Inflammatory macrophage treated with lipopolysaccharide for 1 hour (primary cell): ENCODE results near the gene SEPTIN5.

Experiments used
- DNase-seq, 2 donors: peaks; one replicate each; pipeline ENCODE4 v3.0.0-alpha.2; 2020 to 2022

SEPTIN5 gene

DNA sequence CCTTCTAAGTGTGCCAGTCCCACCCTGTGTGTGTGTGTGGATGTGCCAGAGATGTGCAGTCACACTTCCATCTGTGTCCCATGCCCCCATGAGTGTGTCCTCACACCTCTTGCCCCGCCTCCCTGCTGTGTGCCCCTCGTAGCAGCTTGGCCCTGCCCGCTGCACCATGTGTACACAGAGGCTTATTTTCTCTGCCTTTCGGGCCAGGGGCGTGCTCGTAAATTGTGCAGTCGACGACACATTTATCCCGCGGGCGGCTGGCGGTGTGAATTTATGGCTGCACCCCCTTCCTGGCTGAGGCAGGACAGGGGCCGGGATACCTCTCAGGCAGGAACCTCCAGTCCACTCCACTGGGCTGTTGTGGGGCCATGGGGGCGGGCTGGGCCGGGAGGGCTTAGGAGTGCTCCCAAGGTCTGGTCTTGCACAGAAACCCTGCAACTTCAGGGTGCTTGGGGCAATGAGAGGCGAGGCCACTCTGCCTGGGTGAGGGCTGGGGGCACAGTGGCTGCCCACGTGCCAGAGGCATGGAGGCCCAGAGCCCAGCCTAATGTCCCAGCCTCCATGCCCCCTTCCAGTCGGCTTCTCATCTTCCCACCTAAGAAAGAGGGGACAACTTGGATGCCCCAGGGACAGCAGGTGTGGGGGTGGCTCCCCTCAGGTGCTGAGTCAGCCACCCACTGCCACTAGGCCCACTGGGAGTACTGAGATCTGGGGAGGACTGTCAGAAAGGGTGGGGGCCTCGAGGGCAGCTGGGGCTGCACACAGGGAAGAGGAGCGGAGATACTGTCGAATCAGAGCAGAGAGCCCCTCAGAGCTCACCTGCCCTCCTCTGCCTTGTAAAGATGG is 21.6 kb downstream of the SEPTIN5 start:
- no peak for DNase-seq

- no peak for DNase-seq
These were observed 23.8 kb downstream of the SEPTIN5 start for GRCh38 chr22:19737846-19738663.

GRCh38 chr22:19738664-19739447 is 24.6 kb downstream of the SEPTIN5 start:
- DNase-seq = no peak

DNA sequence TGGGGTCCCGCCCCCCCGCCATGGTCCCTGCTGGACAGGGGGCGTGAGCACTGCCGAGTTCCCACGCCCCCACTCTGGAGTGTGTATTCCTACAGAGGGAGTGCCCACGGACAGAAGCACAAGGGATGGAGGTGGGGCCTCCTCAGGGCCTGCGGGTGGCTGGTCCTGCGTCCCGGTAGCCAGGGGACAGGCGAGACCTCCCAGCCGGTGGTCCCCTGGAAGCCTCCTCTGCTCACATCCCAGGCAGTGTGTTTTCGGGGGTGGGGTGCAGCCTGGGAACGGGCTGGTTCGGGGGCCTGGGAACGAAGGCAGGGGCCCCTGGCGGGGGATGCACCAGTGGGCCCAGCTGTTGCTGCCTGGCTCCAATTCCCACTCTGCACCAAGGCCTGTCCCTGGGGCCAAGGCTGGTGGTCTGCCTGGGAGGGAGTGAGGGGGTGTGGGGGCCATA is 25.2 kb downstream of the SEPTIN5 start:
- no peak for DNase-seq

DNA sequence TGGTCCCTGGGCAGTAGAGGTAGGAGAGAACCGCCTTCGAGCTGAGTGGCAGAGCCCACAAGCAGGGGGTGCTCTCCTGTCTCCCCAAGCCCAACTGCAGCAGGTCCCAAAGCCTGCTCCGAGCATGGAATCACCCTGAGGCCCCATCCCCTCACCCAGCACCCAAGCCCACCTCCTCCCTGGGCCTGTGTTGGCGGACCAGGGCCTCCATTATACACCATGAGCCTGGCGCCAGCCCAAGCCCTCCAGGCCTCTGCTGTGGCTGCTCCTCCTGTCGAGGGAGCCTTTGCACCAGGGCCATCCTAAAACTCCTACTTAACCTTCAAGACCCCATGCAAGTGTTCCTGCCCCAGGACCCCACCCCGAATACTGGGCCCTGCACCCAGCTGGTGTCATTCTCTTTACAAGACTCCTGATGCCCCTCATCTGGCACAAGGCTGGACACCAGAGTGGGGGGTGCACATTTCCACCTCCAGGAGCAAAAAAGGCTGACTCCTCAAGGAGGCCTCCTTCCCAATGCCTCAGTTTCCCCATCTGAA is 25.7 kb downstream of the SEPTIN5 start:
- DNase-seq = no peak

- no peak for DNase-seq
These were observed 26.3 kb downstream of the SEPTIN5 start for GRCh38 chr22:19740586-19740985.

DNA sequence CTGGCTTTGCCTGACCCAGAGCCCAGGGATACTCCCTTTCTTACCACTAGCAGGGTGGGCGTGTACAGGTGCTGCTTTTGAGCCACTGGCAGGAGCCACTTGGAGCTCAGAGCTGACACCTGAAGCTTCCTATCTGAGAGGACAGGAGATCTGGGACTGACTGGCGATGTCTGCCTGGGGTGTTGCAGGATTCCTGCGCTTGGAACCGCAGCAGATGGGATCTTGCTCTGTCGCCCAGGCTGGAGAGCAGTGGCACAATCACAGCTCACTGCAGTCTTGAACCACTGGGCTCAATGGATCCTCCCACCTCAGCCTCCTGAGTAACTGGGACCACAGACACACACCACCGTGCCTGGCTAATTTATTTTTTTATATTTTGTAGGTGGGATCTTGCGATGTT is 26.8 kb downstream of the SEPTIN5 start:
- no peak for DNase-seq

GRCh38 chr22:19742160-19743066 is 28.1 kb downstream of the SEPTIN5 start:
- no peak for DNase-seq

DNA sequence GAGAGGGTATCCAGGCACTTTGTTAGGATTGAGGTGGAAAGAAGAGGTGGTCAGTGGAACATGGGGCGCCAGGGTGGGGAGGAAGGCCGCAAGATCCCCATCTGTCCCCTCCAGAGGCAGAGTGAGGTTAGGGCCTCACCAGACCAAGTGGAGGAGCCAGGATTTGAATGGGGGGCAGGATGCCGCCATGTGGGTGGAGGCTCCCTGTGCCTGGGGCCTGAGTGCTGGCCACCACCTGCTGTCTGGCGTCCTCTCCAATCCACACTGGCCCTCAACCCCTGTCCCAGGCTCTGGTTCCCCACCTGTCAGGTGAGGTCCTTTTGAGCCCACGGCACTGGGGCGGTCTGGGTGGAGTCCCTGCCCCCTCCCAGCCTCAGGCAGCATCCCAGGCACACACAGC is 28.8 kb downstream of the SEPTIN5 start:
- no peak for DNase-seq

DNA sequence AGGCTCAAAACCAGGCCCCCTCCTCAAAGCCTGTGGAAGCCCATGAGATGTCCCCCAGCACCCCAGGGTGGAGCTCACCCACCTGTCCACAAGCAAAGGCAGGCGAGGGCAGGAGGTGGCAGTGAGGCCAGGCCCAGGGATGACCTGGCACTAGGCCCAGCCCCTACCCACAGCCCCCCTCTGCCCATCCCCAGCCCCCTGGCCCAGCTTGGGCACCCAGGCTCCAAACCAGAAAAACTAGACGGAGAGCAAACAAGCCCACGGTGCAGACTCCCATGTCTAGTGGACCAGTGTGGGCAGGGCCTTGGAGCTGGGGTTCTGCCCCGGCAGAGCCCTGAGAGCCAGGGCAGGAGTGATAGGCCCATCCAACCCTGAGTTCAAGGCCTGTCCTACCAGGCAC is 29.3 kb downstream of the SEPTIN5 start:
- DNase-seq = no peak

- DNase-seq = no peak
These were observed 30.2 kb downstream of the SEPTIN5 start for GRCh38 chr22:19744350-19745006.

DNA sequence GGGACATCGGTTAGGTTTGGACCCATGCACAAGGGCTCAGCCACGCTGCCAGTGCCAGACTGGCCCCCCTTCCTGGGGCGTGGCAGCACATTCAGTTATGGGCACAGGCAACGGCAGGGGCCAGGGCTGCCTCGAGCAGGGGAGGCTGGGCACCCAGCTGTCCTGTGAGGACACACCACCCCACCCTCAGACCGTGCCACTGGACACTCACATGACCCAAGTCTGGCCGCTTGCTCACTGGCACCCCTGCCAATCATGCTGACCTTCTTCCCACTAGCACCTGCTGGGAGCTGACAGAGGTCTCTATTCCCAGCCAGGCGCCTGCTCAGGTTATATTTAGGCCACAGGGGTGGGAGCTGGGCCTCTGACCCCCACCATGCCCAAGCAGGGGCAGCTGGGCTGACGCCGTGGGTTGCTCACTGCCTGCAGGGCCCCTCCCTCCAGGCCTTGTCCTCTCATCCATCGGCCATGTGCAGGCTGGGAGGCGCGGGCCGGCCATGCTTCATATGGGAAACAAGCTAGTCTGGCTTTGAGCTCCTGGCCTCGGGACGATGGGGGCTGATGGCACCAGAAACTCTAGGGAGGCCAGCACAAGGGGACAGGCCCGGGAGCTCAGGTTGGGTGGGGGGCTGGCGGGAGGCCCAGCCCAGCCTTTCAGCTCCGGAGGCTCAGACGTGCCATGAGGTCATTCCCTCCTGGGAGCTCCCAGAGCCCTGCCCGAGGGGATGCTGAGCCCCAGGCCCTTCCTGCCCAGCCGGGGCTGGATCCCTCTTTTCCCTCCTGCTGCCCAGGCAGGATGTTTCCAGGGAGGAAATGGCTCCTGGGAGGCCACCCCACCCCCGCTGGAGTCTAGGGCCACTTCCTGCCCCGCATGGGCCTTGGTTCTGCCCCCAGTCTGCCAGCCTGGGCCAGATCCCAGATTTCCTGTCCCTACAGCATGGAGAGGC is 31.1 kb downstream of the SEPTIN5 start:
- no peak for DNase-seq

GRCh38 chr22:19746726-19747125 is 32.4 kb downstream of the SEPTIN5 start:
- DNase-seq = no peak

GRCh38 chr22:19747551-19747950 is 33.2 kb downstream of the SEPTIN5 start:
- no peak for DNase-seq

DNA sequence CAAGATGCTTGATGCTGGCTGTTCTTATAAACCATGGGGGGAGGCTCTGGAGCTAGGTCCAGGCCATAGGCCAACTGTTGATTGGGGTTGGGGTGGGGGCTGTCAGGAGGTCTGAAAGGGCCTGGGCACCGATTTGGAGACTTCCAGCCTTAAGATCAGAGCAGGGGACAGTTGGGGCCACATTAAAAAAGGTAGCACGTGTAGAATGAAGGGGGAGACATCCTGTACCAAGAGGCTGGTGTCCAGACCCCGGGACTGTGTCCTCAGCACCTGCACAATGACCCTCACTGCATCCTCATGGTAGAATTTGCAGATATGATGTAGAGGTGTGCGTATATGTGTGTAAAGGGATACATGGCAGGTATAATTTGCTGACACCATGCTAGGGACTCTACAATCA is 33.8 kb downstream of the SEPTIN5 start:
- DNase-seq = no peak

DNA sequence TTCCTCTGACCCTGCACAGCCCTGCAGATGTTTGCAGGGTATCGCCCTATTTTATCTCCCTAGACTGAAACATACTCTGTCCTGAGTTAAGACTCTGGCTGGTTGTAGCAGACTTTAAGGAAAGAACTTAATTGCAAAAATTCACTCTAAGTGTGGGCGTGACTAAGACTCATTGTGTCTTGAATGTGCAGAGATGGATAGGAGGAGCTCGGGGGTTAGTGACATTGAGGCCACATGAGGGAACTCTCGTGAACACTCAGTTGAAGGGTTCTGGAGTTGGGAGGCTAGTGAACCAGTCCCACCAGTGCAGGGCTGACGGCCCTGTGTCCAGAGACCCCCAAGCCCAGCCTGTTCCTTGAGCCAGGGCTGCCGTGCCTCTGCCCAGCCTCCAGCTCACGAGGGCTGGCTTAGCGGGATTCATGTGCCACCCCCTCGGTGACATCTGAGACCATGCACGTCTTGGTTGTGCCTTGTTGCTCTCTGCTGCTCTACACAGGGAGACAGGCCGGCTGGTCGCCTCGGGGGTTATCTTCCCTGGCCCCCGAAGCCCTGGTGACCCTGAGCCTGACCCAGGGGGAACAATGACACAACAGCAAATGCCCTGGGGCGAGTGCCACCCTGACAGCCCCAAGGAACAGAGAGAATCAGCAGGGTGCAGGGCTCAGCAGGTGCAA is 34.8 kb downstream of the SEPTIN5 start:
- DNase-seq = no peak

DNA sequence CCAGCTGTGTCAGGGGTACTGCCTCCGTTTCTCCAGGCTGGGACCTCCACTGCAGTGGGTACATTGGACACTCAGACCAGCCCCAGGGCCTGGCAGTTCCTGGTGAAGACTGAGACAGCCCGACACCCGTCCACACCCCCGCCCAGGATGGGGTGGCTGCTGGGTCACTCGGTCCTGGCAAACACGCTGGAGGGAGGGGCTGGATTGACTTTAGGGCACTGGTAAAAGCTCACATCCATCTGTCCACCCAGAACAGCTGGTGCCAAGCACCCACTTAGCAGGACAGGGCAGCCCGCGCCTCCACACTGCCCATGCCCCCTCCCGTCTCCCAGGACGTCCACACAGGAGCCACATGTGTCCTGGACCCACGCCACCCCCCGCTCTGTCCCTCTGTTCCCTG is 35.6 kb downstream of the SEPTIN5 start:
- DNase-seq = no peak

DNA sequence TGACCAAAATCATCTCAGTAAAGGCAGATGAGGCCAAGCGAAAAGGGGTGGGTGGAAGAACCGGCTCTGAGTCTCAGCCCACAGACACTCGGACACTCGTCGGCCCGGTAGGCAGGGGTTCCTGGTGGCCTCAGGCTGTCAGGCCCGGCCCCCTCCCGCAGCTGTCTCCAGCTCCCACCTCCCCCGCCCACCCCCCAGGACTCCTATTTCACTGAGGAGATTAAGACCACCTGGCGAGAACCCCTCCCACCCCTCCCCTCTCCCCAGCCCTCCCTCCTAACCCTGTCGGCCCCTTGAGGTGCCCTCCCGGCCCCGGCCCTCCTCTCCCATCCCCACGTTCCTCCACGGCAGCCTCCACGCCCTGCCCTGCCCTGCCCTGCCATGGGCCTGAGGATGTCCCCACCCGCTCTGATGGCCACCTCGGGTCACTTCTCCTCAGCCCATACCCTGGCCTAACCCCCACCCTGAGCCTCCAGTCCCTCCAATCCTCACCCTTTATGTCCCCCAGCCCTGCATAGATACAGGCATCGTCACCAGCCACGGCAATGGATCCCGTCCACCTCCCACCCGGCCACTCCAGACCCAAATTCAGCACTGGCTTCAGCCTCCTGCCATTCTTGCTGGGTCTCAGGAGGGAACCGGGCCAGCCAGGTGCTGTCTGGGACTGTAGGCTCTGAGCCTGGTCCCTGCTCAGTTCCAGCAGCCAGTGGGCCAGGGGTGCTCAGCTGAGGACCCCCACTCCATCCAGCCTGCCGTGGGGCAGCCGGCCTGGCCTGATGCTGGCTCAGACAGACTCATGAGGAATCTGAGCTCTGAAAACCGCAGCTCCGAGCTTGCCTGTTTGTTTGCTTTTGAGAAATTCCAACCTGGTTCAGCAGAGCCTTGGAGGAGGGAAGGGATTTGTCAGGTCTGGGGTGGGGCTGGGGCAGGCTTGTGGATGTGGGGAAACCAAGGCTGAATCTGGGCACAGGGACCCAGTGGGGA is 36.5 kb downstream of the SEPTIN5 start:
- no peak for DNase-seq
